Fibroblast of the aortic adventitia (primary cell): ENCODE data around the gene WDR81. TPM values are rescaled to one million over a fixed set of nuclear protein-coding genes. Genes with fewer than 3 reads are reported as not detected.

ENCODE experiments used
- DNase-seq: peaks from one replicate; pipeline ENCODE4 v3.0.0-alpha.2; 2010; ENCODE audit warnings: low read depth
- H3K4me3 ChIP-seq: 2 replicates; pipeline ENCODE4 v1.5.1; 2011; ENCODE audit warnings: low read depth, mild to moderate bottlenecking, control low read depth, low read length, moderate library complexity
- total RNA-seq: library from RNA; depleted of rRNA; stranded (reverse); fragments of >200 nt; gene quantifications from 2 replicates; pipeline ENCODE4 v1.2.3, GENCODE V29; 2012; ENCODE audit warnings: low replicate concordance
- TF ChIP-seq, protein P1 (sequence below): IDR thresholded peaks from 2 replicates; pipeline ENCODE4 v1.5.1; 2011; ENCODE audit warnings: mild to moderate bottlenecking, low read length, control low read depth, inconsistent platforms; ENCODE audit not compliant: insufficient read depth

Gene WDR81
- total RNA-seq, 1 donor = 27.7 TPM

GRCh38 chr17:1786708-1787107 is 62.2 kb downstream of the WDR81 start:
- no peak overlapping the region for H3K4me3 ChIP-seq
- TF ChIP-seq, protein P1, sequence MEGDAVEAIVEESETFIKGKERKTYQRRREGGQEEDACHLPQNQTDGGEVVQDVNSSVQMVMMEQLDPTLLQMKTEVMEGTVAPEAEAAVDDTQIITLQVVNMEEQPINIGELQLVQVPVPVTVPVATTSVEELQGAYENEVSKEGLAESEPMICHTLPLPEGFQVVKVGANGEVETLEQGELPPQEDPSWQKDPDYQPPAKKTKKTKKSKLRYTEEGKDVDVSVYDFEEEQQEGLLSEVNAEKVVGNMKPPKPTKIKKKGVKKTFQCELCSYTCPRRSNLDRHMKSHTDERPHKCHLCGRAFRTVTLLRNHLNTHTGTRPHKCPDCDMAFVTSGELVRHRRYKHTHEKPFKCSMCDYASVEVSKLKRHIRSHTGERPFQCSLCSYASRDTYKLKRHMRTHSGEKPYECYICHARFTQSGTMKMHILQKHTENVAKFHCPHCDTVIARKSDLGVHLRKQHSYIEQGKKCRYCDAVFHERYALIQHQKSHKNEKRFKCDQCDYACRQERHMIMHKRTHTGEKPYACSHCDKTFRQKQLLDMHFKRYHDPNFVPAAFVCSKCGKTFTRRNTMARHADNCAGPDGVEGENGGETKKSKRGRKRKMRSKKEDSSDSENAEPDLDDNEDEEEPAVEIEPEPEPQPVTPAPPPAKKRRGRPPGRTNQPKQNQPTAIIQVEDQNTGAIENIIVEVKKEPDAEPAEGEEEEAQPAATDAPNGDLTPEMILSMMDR = no peak
- DNase-seq = no peak

- H3K4me3 ChIP-seq = no peak overlapping the region
- peak; percentile 93 for DNase-seq
- TF ChIP-seq, protein P1 = no peak
Measured at GRCh38 chr17:1787301-1787902, 62.9 kb downstream of the WDR81 start.

Other genes with a start within 250 kb of the WDR81 start
- 127 and 139 TPM in 2 replicates for gene MYO1C, start 232.0 kb upstream of the WDR81 start, total RNA-seq
- gene INPP5K, start 208.1 kb upstream of the WDR81 start, total RNA-seq = 13.2 and 27.3 TPM in 2 replicates
- 28.4 and 33.3 TPM in 2 replicates for gene PITPNA, start 161.9 kb upstream of the WDR81 start, total RNA-seq
- 3.0 and 9.3 TPM in 2 replicates for gene SLC43A2, start 95.9 kb upstream of the WDR81 start, total RNA-seq
- 0.90 and 1.3 TPM in 2 replicates for gene SCARF1, start 79.0 kb upstream of the WDR81 start, total RNA-seq
- 9.7 and 10.7 TPM in 2 replicates for gene RILP, start 74.8 kb upstream of the WDR81 start, total RNA-seq
- 59.7 and 138 TPM in 2 replicates for gene PRPF8, start 39.8 kb upstream of the WDR81 start, total RNA-seq
- 4.5 and 10.1 TPM in 2 replicates for gene TLCD2, start 14.3 kb upstream of the WDR81 start, total RNA-seq
- gene SERPINF2, start 18.2 kb downstream of the WDR81 start, total RNA-seq = 0.18 and 1.3 TPM in 2 replicates
- 161 and 450 TPM in 2 replicates for gene SERPINF1, start 37.4 kb downstream of the WDR81 start, total RNA-seq
- gene SMYD4, start 105.2 kb downstream of the WDR81 start, total RNA-seq = 7.4 and 10.7 TPM in 2 replicates
- 19.3 and 41.2 TPM in 2 replicates for gene RPA1, start 105.3 kb downstream of the WDR81 start, total RNA-seq